Liver (tissue), 9 donors: ENCODE measurements around the gene ANKRD29. TPM values are rescaled to one million over a fixed set of nuclear protein-coding genes. Genes with fewer than 3 reads are reported as not detected.

ENCODE experiments used
- DNase-seq: peaks from one replicate; pipeline ENCODE4 v3.0.0-alpha.2; 2017; ENCODE audit warnings: low spot score
- H3K27ac ChIP-seq, 2 donors: one replicate each; pipeline ENCODE4 v1.7.0; 2013; ENCODE audit warnings: inconsistent platforms in 2 of 2, low read length in 2 of 2, control low read depth in 1 of 2, low read depth in 1 of 2, mild to moderate bottlenecking in 1 of 2
- H3K27me3 ChIP-seq, 4 donors: one replicate each; pipeline versions ENCODE4 v1.6.1 to v1.7.0; 2013; ENCODE audit warnings: low read length in 3 of 4, inconsistent platforms in 1 of 4, mild to moderate bottlenecking in 1 of 4, moderate library complexity in 1 of 4; ENCODE audit not compliant: control insufficient read depth in 4 of 4, insufficient read depth in 4 of 4
- H3K36me3 ChIP-seq, 4 donors: one replicate each; pipeline versions ENCODE4 v1.6.1 to v1.7.0; 2013; ENCODE audit warnings: low read length in 3 of 4, mild to moderate bottlenecking in 3 of 4, low read depth in 1 of 4, moderate library complexity in 1 of 4; ENCODE audit not compliant: control insufficient read depth in 4 of 4, insufficient read depth in 3 of 4
- H3K4me1 ChIP-seq, 4 donors: one replicate each; pipeline versions ENCODE4 v1.6.1 to v1.7.0; 2013; ENCODE audit warnings: low read length in 3 of 4, mild to moderate bottlenecking in 3 of 4, moderate library complexity in 1 of 4; ENCODE audit not compliant: control insufficient read depth in 4 of 4, insufficient read depth in 4 of 4
- H3K4me3 ChIP-seq, 3 donors: one replicate each; pipeline versions ENCODE4 v1.6.1 to v1.7.0; 2013; ENCODE audit warnings: low read length in 3 of 3, control low read depth in 1 of 3, low read depth in 1 of 3, mild to moderate bottlenecking in 1 of 3
- H3K9ac ChIP-seq, 2 donors: one replicate each; pipeline ENCODE4 v1.7.0; 2013; ENCODE audit warnings: low read length in 2 of 2, mild to moderate bottlenecking in 2 of 2, moderate library complexity in 2 of 2, control low read depth in 1 of 2, low read depth in 1 of 2
- H3K9me3 ChIP-seq, 4 donors: one replicate each; pipeline versions ENCODE4 v1.6.1 to v1.7.0; 2013; ENCODE audit warnings: low read length in 3 of 4; ENCODE audit not compliant: control insufficient read depth in 4 of 4
- ATF3 ChIP-seq: IDR thresholded peaks from 2 replicates; pipeline ENCODE4 v1.6.1; 2016; ENCODE audit warnings: antibody characterized with exemption
- CTCF ChIP-seq: fragments of 150-350 bp; IDR thresholded peaks from 2 replicates; pipeline ENCODE4 v1.5.1; 2017; ENCODE audit warnings: improper control_type of control experiment, low read depth, low read length; ENCODE audit not compliant: missing input control
- EGR1 ChIP-seq, 2 donors: IDR thresholded peaks; 2 replicates each; pipeline ENCODE4 v1.6.1; 2016 to 2018; ENCODE audit warnings: antibody characterized with exemption in 2 of 2, low read depth in 2 of 2
- FOXA1 ChIP-seq: IDR thresholded peaks from 2 replicates; pipeline ENCODE4 v1.6.1; 2016; ENCODE audit warnings: antibody characterized with exemption
- FOXA2 ChIP-seq: IDR thresholded peaks from 2 replicates; pipeline ENCODE4 v1.6.1; 2016; ENCODE audit warnings: antibody characterized with exemption
- GABPA ChIP-seq, 2 donors: IDR thresholded peaks in 1 of 2; conservative IDR thresholded peaks in 1 of 2; 2 replicates each; pipeline ENCODE4 v1.6.1; 2016; ENCODE audit warnings: antibody characterized with exemption in 2 of 2, mild to moderate bottlenecking in 1 of 2, moderate library complexity in 1 of 2
- HNF4A ChIP-seq, 2 donors: conservative IDR thresholded peaks; 2 replicates each; pipeline ENCODE4 v1.6.1; 2016; ENCODE audit warnings: antibody characterized with exemption in 2 of 2, mild to moderate bottlenecking in 2 of 2
- HNF4G ChIP-seq: IDR thresholded peaks from 2 replicates; pipeline ENCODE4 v1.6.1; 2016; ENCODE audit warnings: antibody characterized with exemption
- JUND ChIP-seq, 2 donors: IDR thresholded peaks; 2 replicates each; pipeline ENCODE4 v1.6.1; 2016; ENCODE audit warnings: antibody characterized with exemption in 2 of 2
- NR2F2 ChIP-seq: IDR thresholded peaks from 2 replicates; pipeline ENCODE4 v1.6.1; 2016; ENCODE audit warnings: antibody characterized with exemption
- RAD21 ChIP-seq, 2 donors: IDR thresholded peaks; 2 replicates each; pipeline ENCODE4 v1.6.1; 2016; ENCODE audit warnings: antibody characterized with exemption in 2 of 2, mild to moderate bottlenecking in 2 of 2
- RXRA ChIP-seq, 2 donors: IDR thresholded peaks; 2 replicates each; pipeline ENCODE4 v1.6.1; 2017 to 2018; ENCODE audit warnings: antibody characterized with exemption in 2 of 2, mild to moderate bottlenecking in 1 of 2
- SP1 ChIP-seq: IDR thresholded peaks from 2 replicates; pipeline ENCODE4 v1.6.1; 2018; ENCODE audit warnings: antibody characterized with exemption, mild to moderate bottlenecking
- TAF1 ChIP-seq: conservative IDR thresholded peaks from 2 replicates; pipeline ENCODE4 v1.6.1; 2016; ENCODE audit warnings: antibody characterized with exemption, mild to moderate bottlenecking
- YY1 ChIP-seq: IDR thresholded peaks from 2 replicates; pipeline ENCODE4 v1.6.1; 2016; ENCODE audit warnings: antibody characterized with exemption, mild to moderate bottlenecking
- ZBTB33 ChIP-seq: IDR thresholded peaks from 2 replicates; pipeline ENCODE4 v1.6.1; 2016; ENCODE audit warnings: antibody characterized with exemption
- WGBS: extraction: QIAGEN DNeasy Blood & Tissue Kit; methylation state at CpG from one replicate; pipeline ENCODE4 v1.1.7; 2013; 5-methylcytosine and 5-hydroxymethylcytosine counted together
- polyA plus RNA-seq, 2 donors: library from polyadenylated mRNA; stranded (reverse) in 1 of 2; unstranded in 1 of 2; fragments of 200-250 nt in 1 of 2; fragments of >200 nt in 1 of 2; fragmentation: Nextera tagmentation in 1 of 2; extraction: Ambion mirVana in 1 of 2; gene quantifications; one replicate each; pipeline versions ENCODE4 v1.2.1 to v1.2.3, GENCODE V29; 2013 to 2015
- total RNA-seq, 2 donors: library from RNA; depleted of rRNA; stranded (reverse); fragments of >200 nt; gene quantifications; one replicate each; pipeline ENCODE4 v1.2.3, GENCODE V29; 2014
- TF ChIP-seq, protein P1 (sequence below): IDR thresholded peaks from 2 replicates; pipeline ENCODE4 v1.6.1; 2016; ENCODE audit warnings: antibody characterized with exemption, mild to moderate bottlenecking
- TF ChIP-seq, protein P2 (sequence below): IDR thresholded peaks from 2 replicates; pipeline ENCODE4 v1.6.1; 2016; ENCODE audit warnings: antibody characterized with exemption
- donor health status: healthy.
- donor health status: healthy.
- donor health status: healthy.
- donor health status: healthy.
- donor health status: healthy.

Gene ANKRD29
- total and polyA plus RNA-seq, 4 donors = 0.14 to 0.50 (median 0.33) TPM

GRCh38 chr18:23583071-23583865 lies 79.4 kb downstream of the ANKRD29 start:
- Histone ChIP-seq H3K4me3 (no peak overlapping the region), H3K9ac (peak overlapping the region in 1 of 2 donors; percentile 15), H3K27ac (no peak overlapping the region), H3K9me3 (no peaks in the 10 kb centered on the region), H3K27me3 (no peaks in the 10 kb centered on the region), H3K4me1 (peaks cover 4 to 30% (median 12%) of the 10 kb centered on the region in 4 donors), H3K36me3 (no peaks in the 10 kb centered on the region)
- TF ChIP-seq SP1 (no peak), HNF4A (conservative IDR thresholded peaks at IDR 0.05) (no peak), ZBTB33 (no peak), EGR1 (IDR thresholded peaks at IDR 0.05; ENCODE audit: low read depth in 2 of 2) (no peak), TAF1 (no peak), JUND (IDR thresholded peaks at IDR 0.05) (no peak), RAD21 (IDR thresholded peaks at IDR 0.05) (no peak), YY1 (no peak), RXRA (IDR thresholded peaks at IDR 0.05) (no peak), CTCF (no peak), HNF4G (no peak), NR2F2 (no peak), FOXA1 (no peak), ATF3 (no peak), GABPA (IDR thresholded peaks at IDR 0.05 in 1 of 2, conservative IDR thresholded peaks at IDR 0.05 in 1 of 2) (no peak), FOXA2 (no peak)
- TF ChIP-seq, protein P1, sequence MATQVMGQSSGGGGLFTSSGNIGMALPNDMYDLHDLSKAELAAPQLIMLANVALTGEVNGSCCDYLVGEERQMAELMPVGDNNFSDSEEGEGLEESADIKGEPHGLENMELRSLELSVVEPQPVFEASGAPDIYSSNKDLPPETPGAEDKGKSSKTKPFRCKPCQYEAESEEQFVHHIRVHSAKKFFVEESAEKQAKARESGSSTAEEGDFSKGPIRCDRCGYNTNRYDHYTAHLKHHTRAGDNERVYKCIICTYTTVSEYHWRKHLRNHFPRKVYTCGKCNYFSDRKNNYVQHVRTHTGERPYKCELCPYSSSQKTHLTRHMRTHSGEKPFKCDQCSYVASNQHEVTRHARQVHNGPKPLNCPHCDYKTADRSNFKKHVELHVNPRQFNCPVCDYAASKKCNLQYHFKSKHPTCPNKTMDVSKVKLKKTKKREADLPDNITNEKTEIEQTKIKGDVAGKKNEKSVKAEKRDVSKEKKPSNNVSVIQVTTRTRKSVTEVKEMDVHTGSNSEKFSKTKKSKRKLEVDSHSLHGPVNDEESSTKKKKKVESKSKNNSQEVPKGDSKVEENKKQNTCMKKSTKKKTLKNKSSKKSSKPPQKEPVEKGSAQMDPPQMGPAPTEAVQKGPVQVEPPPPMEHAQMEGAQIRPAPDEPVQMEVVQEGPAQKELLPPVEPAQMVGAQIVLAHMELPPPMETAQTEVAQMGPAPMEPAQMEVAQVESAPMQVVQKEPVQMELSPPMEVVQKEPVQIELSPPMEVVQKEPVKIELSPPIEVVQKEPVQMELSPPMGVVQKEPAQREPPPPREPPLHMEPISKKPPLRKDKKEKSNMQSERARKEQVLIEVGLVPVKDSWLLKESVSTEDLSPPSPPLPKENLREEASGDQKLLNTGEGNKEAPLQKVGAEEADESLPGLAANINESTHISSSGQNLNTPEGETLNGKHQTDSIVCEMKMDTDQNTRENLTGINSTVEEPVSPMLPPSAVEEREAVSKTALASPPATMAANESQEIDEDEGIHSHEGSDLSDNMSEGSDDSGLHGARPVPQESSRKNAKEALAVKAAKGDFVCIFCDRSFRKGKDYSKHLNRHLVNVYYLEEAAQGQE = no peak
- TF ChIP-seq, protein P2, sequence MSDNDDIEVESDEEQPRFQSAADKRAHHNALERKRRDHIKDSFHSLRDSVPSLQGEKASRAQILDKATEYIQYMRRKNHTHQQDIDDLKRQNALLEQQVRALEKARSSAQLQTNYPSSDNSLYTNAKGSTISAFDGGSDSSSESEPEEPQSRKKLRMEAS = no peak
- DNase-seq = no peak
- WGBS = 70% methylated on average over 5 of the region's 5 CpGs
